CD4-positive, alpha-beta T cell treated with Interleukin-21 for 1 hour (primary cell): Measurements from ENCODE around the gene BACH1.
"Not testable (repeated sequence)": the region's sequence is repeated elsewhere in the genome, so short reads cannot be mapped to it uniquely, and the experiment has no call there.

ENCODE experiments used
- DNase-seq: peaks from one replicate; pipeline ENCODE4 v3.0.0-alpha.2; 2020

BACH1 gene

GRCh38 chr21:29349702-29350101 lies 51.0 kb downstream of the BACH1 start:
- no peak for DNase-seq

GRCh38 chr21:29350246-29350779 lies 51.6 kb downstream of the BACH1 start:
- no peak for DNase-seq

- no peak for DNase-seq
Measured at GRCh38 chr21:29351691-29352090, 53.0 kb downstream of the BACH1 start.

- DNase-seq, result not testable (repeated sequence)
Measured at GRCh38 chr21:29355043-29355710, 56.5 kb downstream of the BACH1 start.

GRCh38 chr21:29356291-29356690 lies 57.6 kb downstream of the BACH1 start:
- DNase-seq, result not testable (repeated sequence)

GRCh38 chr21:29356810-29357209 lies 58.1 kb downstream of the BACH1 start:
- DNase-seq, result not testable (repeated sequence)

- DNase-seq, result no peak
Measured at GRCh38 chr21:29359718-29360117, 61.0 kb downstream of the BACH1 start.

GRCh38 chr21:29360799-29361765 lies 62.4 kb downstream of the BACH1 start:
- peak; percentile 34 for DNase-seq

- DNase-seq, result no peak
Measured at GRCh38 chr21:29362758-29363157, 64.0 kb downstream of the BACH1 start.

- DNase-seq, result no peak
Measured at GRCh38 chr21:29365661-29366265, 67.0 kb downstream of the BACH1 start.

GRCh38 chr21:29366532-29366931 lies 67.8 kb downstream of the BACH1 start:
- no peak for DNase-seq

- DNase-seq, result no peak
Measured at GRCh38 chr21:29367335-29367734, 68.6 kb downstream of the BACH1 start.

- no peak for DNase-seq
Measured at GRCh38 chr21:29368906-29369305, 70.2 kb downstream of the BACH1 start.

GRCh38 chr21:29371464-29371863 lies 72.7 kb downstream of the BACH1 start:
- no peak for DNase-seq

GRCh38 chr21:29372063-29372802 lies 73.5 kb downstream of the BACH1 start:
- DNase-seq, result peak; percentile 79

- no peak for DNase-seq
Measured at GRCh38 chr21:29374481-29374880, 75.8 kb downstream of the BACH1 start.

- peak; percentile 61 for DNase-seq
Measured at GRCh38 chr21:29376556-29376955, 77.8 kb downstream of the BACH1 start.

- no peak for DNase-seq
Measured at GRCh38 chr21:29377266-29377665, 78.5 kb downstream of the BACH1 start.

- no peak for DNase-seq
Measured at GRCh38 chr21:29378832-29379231, 80.1 kb downstream of the BACH1 start.

GRCh38 chr21:29379517-29380054 lies 80.9 kb downstream of the BACH1 start:
- DNase-seq, result no peak

GRCh38 chr21:29382030-29382654 lies 83.4 kb downstream of the BACH1 start:
- DNase-seq, result no peak
